GM12872 (cell line): ENCODE results near the gene BCAR3.

ENCODE experiments used
- TF ChIP-seq, protein P1 (sequence below): IDR thresholded peaks from 3 replicates; pipeline ENCODE4 v1.5.1; 2011; ENCODE audit warnings: low read depth, mild to moderate bottlenecking, low read length, moderate library complexity; ENCODE audit not compliant: insufficient read depth

The BCAR3 gene

DNA sequence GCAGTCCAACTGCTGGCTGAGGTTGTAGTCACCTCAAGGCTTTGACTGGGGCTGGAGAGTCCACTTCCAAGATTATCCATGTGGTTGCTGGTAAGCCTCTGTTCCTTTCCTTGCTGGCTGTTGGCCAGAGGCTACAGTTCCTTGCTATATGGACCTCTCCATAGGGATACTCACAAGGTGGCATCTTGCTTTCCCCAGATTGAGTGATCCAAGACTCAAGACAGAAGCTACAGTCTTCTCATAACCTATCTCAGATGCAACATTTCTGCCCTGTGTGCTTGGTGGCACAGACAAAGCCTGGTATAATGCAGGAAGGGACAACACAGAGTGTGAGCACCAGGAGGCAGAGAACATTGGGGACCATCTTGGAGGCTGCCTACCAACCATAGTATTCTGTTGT lies 121.9 kb downstream of the BCAR3 start:
- TF ChIP-seq, protein P1, sequence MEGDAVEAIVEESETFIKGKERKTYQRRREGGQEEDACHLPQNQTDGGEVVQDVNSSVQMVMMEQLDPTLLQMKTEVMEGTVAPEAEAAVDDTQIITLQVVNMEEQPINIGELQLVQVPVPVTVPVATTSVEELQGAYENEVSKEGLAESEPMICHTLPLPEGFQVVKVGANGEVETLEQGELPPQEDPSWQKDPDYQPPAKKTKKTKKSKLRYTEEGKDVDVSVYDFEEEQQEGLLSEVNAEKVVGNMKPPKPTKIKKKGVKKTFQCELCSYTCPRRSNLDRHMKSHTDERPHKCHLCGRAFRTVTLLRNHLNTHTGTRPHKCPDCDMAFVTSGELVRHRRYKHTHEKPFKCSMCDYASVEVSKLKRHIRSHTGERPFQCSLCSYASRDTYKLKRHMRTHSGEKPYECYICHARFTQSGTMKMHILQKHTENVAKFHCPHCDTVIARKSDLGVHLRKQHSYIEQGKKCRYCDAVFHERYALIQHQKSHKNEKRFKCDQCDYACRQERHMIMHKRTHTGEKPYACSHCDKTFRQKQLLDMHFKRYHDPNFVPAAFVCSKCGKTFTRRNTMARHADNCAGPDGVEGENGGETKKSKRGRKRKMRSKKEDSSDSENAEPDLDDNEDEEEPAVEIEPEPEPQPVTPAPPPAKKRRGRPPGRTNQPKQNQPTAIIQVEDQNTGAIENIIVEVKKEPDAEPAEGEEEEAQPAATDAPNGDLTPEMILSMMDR, result no peak

DNA sequence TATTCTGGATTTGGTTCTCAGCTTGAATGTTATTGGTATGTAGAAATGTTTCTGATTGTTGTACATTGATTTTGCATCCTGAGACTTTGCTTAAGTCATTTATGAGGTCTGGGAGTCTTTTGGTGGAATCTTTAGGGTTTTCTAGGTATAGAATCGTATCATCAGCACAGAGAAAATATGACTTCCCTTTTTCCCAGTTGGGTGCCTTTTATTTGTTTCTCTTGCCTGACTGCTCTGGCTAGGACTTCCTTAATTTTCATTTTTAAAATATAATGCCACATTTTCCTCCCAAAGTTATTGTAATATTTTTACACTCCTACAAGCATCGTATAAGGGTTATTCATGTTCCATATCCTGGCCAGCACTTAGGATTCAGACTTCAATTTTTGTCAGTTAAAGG lies 122.6 kb downstream of the BCAR3 start:
- TF ChIP-seq, protein P1, result no peak

GRCh38 chr1:93556291-93556690 lies 125.3 kb downstream of the BCAR3 start:
- TF ChIP-seq, protein P1, result no peak

DNA sequence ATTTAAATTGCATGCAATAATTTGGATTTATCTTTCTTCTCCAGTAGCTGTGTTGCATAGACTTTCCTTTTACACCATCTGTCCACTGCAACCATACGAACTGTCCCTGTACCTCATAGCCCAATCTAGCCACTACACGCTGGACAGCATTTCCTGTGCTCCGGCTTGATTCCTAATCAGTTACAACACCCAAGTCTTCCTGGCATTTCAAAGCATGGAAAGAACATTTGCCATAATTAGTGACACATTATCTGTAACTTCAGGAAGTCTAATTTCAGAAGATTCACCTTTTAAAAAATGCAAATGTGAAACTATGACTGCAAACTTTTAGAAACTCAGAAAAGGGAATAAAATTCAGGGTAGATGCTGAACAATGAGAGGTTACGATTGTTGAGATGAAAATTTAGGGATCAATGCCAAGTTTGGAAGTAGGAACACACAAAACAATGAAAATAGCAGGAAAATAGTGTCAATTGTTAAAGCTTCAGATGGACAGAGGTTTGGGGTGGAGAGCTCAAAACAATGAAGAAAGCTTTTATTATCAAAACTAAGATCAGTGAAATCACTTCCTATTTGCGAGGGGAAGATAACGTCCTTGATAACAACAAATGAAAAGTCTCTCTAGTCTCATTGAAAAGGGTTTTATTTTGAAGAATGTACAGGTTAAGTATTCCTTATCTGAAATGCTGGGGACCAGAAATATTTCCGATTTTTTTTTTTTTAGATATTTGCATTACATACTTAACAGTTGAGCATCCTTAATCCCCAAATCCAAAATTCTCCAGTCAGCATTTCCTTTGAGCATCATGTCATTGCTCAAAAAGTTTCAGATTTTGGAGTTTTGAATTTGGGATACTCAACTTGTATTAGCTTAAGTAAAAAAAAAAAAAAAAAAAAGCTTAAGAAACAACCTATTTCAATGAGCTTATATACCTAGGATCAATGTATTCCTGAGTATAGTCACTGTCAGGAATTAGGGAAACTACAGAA lies 126.5 kb downstream of the BCAR3 start:
- TF ChIP-seq, protein P1, result no peak

GRCh38 chr1:93552741-93553455 lies 128.7 kb downstream of the BCAR3 start:
- TF ChIP-seq, protein P1, result no peak

GRCh38 chr1:93549811-93550210 lies 131.8 kb downstream of the BCAR3 start:
- TF ChIP-seq, protein P1, result no peak

GRCh38 chr1:93549131-93549530 lies 132.5 kb downstream of the BCAR3 start:
- TF ChIP-seq, protein P1, result no peak
